Trophoblast cell (in vitro differentiated cells and primary cell): ENCODE measurements around the gene STK38L.
A peak's percentile ranks its signal among the peaks of the same experiment; 100 is the strongest.

Experiments
- DNase-seq, 2 donors: peaks; one replicate each; pipeline ENCODE4 v3.0.0-alpha.2; 2016
- H2AFZ ChIP-seq: 2 replicates; pipeline ENCODE4 v1.6.1; 2013; ENCODE audit warnings: low read length, moderate library complexity, mild to moderate bottlenecking; ENCODE audit not compliant: insufficient read depth, poor library complexity
- H2AK5ac ChIP-seq: 2 replicates; pipeline ENCODE4 v1.6.1; 2013; ENCODE audit warnings: mild to moderate bottlenecking, low read length
- H2BK120ac ChIP-seq: 2 replicates; pipeline ENCODE4 v1.6.1; 2013; ENCODE audit warnings: low read length, mild to moderate bottlenecking, moderate library complexity; ENCODE audit not compliant: insufficient read depth, poor library complexity
- H2BK12ac ChIP-seq: 2 replicates; pipeline ENCODE4 v1.6.1; 2013; ENCODE audit warnings: mild to moderate bottlenecking, low read length, moderate library complexity
- H2BK5ac ChIP-seq: 2 replicates; pipeline ENCODE4 v1.6.1; 2013; ENCODE audit warnings: low read length, low read depth, moderate library complexity, mild to moderate bottlenecking; ENCODE audit not compliant: poor library complexity
- H3K14ac ChIP-seq: 2 replicates; pipeline ENCODE4 v1.6.1; 2013; ENCODE audit warnings: mild to moderate bottlenecking, low read length
- H3K18ac ChIP-seq: 2 replicates; pipeline ENCODE4 v1.6.1; 2013; ENCODE audit warnings: mild to moderate bottlenecking, low read length
- H3K23ac ChIP-seq: 2 replicates; pipeline ENCODE4 v1.6.1; 2013; ENCODE audit warnings: low read length
- H3K27ac ChIP-seq: 2 replicates; pipeline ENCODE4 v1.5.1; 2013; ENCODE audit warnings: low read depth, mild to moderate bottlenecking, inconsistent platforms, low read length, moderate library complexity
- H3K27me3 ChIP-seq: 2 replicates; pipeline ENCODE4 v1.6.1; 2013; ENCODE audit warnings: inconsistent platforms, mild to moderate bottlenecking, low read length, moderate library complexity; ENCODE audit not compliant: insufficient read depth
- H3K36me3 ChIP-seq, 2 experiments: 1 replicate in 1 of 2; 2 replicates in 1 of 2; pipeline ENCODE4 v1.6.1; 2013; ENCODE audit warnings: low read length in 2 of 2, mild to moderate bottlenecking in 2 of 2, moderate library complexity in 1 of 2; ENCODE audit not compliant: insufficient read depth in 2 of 2, control insufficient read depth in 1 of 2
- H3K4ac ChIP-seq: 2 replicates; pipeline ENCODE4 v1.6.1; 2013; ENCODE audit warnings: low read depth, mild to moderate bottlenecking, low read length, moderate library complexity
- H3K4me1 ChIP-seq, 2 experiments: 1 replicate in 1 of 2; 2 replicates in 1 of 2; pipeline ENCODE4 v1.6.1; 2013; ENCODE audit warnings: low read length in 2 of 2, mild to moderate bottlenecking in 2 of 2, moderate library complexity in 1 of 2; ENCODE audit not compliant: insufficient read depth in 2 of 2, control insufficient read depth in 1 of 2
- H3K4me2 ChIP-seq: 2 replicates; pipeline ENCODE4 v1.6.1; 2013; ENCODE audit warnings: inconsistent platforms, mild to moderate bottlenecking, low read length, moderate library complexity
- H3K4me3 ChIP-seq: 2 replicates; pipeline ENCODE4 v1.5.1; 2013; ENCODE audit warnings: mild to moderate bottlenecking, low read depth, low read length, inconsistent platforms
- H3K79me1 ChIP-seq: one replicate; pipeline ENCODE4 v1.6.1; 2013; ENCODE audit warnings: low read length
- H3K79me2 ChIP-seq: 2 replicates; pipeline ENCODE4 v1.6.1; 2013; ENCODE audit warnings: low read length, mild to moderate bottlenecking; ENCODE audit not compliant: control insufficient read depth, insufficient read depth, poor library complexity
- H3K9ac ChIP-seq: 2 replicates; pipeline ENCODE4 v1.6.1; 2013; ENCODE audit warnings: mild to moderate bottlenecking, low read length
- H3K9me3 ChIP-seq: 2 replicates; pipeline ENCODE4 v1.6.1; 2013; ENCODE audit warnings: low read depth, mild to moderate bottlenecking, control low read depth, inconsistent platforms, low read length; ENCODE audit not compliant: insufficient read depth
- H4K12ac ChIP-seq: 2 replicates; pipeline ENCODE4 v1.6.1; 2013; ENCODE audit warnings: low read depth, mild to moderate bottlenecking, low read length, moderate library complexity
- H4K8ac ChIP-seq: 2 replicates; pipeline ENCODE4 v1.6.1; 2013; ENCODE audit warnings: low read depth, mild to moderate bottlenecking, low read length, moderate library complexity
- H4K91ac ChIP-seq: one replicate; pipeline ENCODE4 v1.6.1; 2013; ENCODE audit warnings: low read depth, mild to moderate bottlenecking, low read length, moderate library complexity
- WGBS: extraction: QIAGEN DNeasy Blood & Tissue Kit; methylation state at CpG from one replicate; pipeline ENCODE4 v1.1.7; 2013; ENCODE audit warnings: missing lambda C conversion rate; ENCODE audit not compliant: insufficient read length, insufficient coverage; ENCODE audit errors: extremely low coverage; 5-methylcytosine and 5-hydroxymethylcytosine counted together

The STK38L gene

DNA sequence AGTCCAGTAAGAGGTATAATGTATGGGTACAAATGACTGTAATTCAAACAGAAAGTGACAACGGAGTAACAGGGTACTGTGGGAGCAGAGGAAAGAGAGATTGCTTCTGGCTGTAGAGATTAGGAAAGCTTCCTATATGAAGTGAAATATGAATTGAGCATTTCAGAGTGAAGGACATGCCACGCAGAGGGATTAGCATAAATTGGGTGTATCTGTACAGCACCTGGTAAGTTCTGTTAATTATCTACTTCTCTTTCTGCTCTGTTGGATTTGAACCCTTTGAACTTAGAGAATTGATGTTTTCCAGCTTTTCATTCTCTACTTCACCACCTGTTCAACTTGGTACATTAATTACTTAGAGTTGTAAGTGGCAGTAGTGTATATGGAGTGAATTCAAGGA lies 8.8 kb downstream of the STK38L start:
- Histone ChIP-seq H2BK12ac (no peak overlapping the region), H4K8ac (no peak overlapping the region), H3K79me2 (no peaks in the 10 kb centered on the region), H3K23ac (no peak overlapping the region), H3K79me1 (no peaks in the 10 kb centered on the region), H3K27ac (no peak overlapping the region), H3K4me2 (no peak overlapping the region), H3K4me1 (no peaks in the 10 kb centered on the region), H4K12ac (no peak overlapping the region), H2BK120ac (no peak overlapping the region), H3K4me3 (no peak overlapping the region), H2AK5ac (no peak overlapping the region), H2BK5ac (no peak overlapping the region), H3K4ac (no peak overlapping the region), H2AFZ (no peak overlapping the region), H4K91ac (no peak overlapping the region), H3K36me3 (no peaks in the 10 kb centered on the region), H3K9me3 (no peaks in the 10 kb centered on the region), H3K27me3 (no peaks in the 10 kb centered on the region), H3K14ac (no peak overlapping the region), H3K9ac (no peak overlapping the region), H3K18ac (no peak overlapping the region)
- WGBS: no CpG with 5 or more reads among the region's 2 CpGs
- no peak for DNase-seq

DNA sequence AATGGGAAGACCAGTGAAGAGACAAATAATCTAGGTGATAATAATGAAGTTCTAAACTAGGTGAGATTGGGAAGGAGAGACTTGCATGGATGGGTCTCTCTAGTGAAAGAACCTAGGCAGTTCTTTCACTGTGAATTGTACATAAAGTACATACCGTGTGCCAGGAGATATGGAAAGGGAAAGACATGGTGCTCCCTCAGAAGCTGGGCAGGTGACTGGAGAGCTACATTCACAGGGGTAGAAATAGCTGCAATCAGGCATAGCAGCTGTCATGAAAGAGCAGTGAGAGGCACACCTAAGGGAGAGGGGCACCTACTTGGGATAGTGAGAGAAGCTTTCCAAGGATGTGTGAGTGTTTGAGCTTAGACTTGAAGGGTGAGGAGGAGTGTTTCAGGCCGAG lies 9.3 kb downstream of the STK38L start:
- Histone ChIP-seq H3K4me3 (no peak overlapping the region), H2BK5ac (no peak overlapping the region), H3K4me2 (no peak overlapping the region), H3K4ac (no peak overlapping the region), H4K91ac (no peak overlapping the region), H4K8ac (no peak overlapping the region), H2AK5ac (no peak overlapping the region), H4K12ac (no peak overlapping the region), H3K14ac (no peak overlapping the region), H3K4me1 (no peaks in the 10 kb centered on the region), H3K27me3 (no peaks in the 10 kb centered on the region), H2AFZ (no peak overlapping the region), H3K9ac (no peak overlapping the region), H3K9me3 (no peaks in the 10 kb centered on the region), H2BK120ac (no peak overlapping the region), H2BK12ac (no peak overlapping the region), H3K79me1 (no peaks in the 10 kb centered on the region), H3K18ac (no peak overlapping the region), H3K79me2 (no peaks in the 10 kb centered on the region), H3K27ac (no peak overlapping the region), H3K36me3 (no peaks in the 10 kb centered on the region), H3K23ac (no peak overlapping the region)
- WGBS: no CpG with 5 or more reads among the region's 2 CpGs
- no peak for DNase-seq

DNA sequence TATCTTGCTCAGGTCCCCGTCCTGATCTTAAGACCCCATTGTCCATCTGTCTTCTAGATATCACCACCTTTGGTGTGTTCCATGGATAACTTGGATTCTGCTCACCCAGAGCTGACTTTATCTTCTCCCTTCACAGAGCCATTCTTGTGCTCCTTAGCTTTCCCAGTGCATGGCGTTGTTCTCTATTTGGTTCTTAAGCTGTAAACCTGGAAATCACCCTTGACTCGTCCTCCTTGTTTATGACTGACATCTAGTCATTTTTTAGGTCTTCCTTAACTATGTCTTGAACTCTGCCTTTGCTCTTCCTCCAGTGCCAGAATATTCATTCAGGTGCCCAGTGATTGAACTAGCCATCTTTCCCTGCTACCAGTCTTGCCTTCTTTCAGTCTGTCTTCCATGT lies 11.7 kb downstream of the STK38L start:
- no peak overlapping the region for H3K9ac ChIP-seq
- no peaks in the 10 kb centered on the region for H3K9me3 ChIP-seq
- H2BK12ac ChIP-seq: no peak overlapping the region
- H3K79me1 ChIP-seq: no peaks in the 10 kb centered on the region
- no peak overlapping the region for H2BK120ac ChIP-seq
- H3K14ac ChIP-seq: no peak overlapping the region
- H2BK5ac ChIP-seq: no peak overlapping the region
- H3K4ac ChIP-seq: no peak overlapping the region
- no peak overlapping the region for H3K4me3 ChIP-seq
- H3K27me3 ChIP-seq: no peaks in the 10 kb centered on the region
- H2AK5ac ChIP-seq: no peak overlapping the region
- H4K8ac ChIP-seq: no peak overlapping the region
- no peak overlapping the region for H4K91ac ChIP-seq
- no peak overlapping the region for H2AFZ ChIP-seq
- no peaks in the 10 kb centered on the region for H3K79me2 ChIP-seq
- H3K36me3 ChIP-seq: no peaks in the 10 kb centered on the region
- no peak overlapping the region for H3K18ac ChIP-seq
- no peaks in the 10 kb centered on the region for H3K4me1 ChIP-seq
- DNase-seq: no peak
- peak overlapping the region; percentile 66 for H3K23ac ChIP-seq
- WGBS: no CpG with 5 or more reads among the region's 3 CpGs
- no peak overlapping the region for H4K12ac ChIP-seq
- H3K4me2 ChIP-seq: no peak overlapping the region
- H3K27ac ChIP-seq: no peak overlapping the region

DNA sequence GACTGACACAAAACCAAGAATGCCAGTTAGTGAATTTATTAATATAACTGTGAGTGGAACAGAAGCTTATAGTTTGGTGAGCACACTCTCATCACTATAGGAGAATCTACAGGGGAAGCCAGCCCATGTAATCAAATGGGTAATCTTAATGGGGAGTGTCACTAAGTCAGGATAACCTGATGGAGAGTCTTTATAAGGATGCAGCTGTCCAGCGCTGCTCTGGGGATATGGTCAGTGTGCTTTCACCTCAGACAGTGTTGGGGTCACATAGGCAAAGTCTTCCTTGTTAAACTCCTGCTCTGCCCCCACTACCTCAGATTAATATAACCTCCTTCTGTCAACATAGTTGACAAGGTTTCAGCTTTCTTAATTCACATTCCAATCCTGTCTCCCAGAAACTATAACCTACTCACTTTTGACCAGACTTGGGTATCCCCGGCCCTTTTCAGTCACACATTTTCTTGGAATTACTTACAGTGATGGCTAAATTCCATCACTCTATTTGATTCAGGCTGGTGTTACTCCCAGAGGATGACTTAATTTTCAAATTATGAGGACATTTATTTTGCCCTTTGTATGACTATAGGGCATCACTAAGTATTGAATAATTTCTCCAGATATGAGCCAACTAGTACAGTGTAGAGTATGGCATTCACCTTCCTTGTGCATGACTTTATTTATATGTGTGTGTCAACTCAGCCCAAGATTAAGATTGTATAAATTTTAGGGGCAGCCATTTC lies 13.2 kb downstream of the STK38L start:
- H3K4me1 ChIP-seq: no peaks in the 10 kb centered on the region
- no peak overlapping the region for H4K91ac ChIP-seq
- H3K79me2 ChIP-seq: no peaks in the 10 kb centered on the region
- H2AK5ac ChIP-seq: no peak overlapping the region
- no peak overlapping the region for H3K4me2 ChIP-seq
- no peaks in the 10 kb centered on the region for H3K36me3 ChIP-seq
- H2BK5ac ChIP-seq: no peak overlapping the region
- H3K4me3 ChIP-seq: no peak overlapping the region
- H2BK12ac ChIP-seq: no peak overlapping the region
- H3K9me3 ChIP-seq: no peaks in the 10 kb centered on the region
- H3K18ac ChIP-seq: no peak overlapping the region
- no peak overlapping the region for H3K23ac ChIP-seq
- no peak overlapping the region for H2AFZ ChIP-seq
- H3K14ac ChIP-seq: no peak overlapping the region
- H3K79me1 ChIP-seq: no peaks in the 10 kb centered on the region
- no peak overlapping the region for H3K27ac ChIP-seq
- H2BK120ac ChIP-seq: no peak overlapping the region
- H3K9ac ChIP-seq: no peak overlapping the region
- no CpG with 5 or more reads among the region's 2 CpGs for WGBS
- no peaks in the 10 kb centered on the region for H3K27me3 ChIP-seq
- no peak overlapping the region for H4K12ac ChIP-seq
- H3K4ac ChIP-seq: no peak overlapping the region
- no peak overlapping the region for H4K8ac ChIP-seq
- no peak for DNase-seq
